Loucy (cell line): ENCODE data around the gene ZNF304.

ENCODE experiments used
- H2AFZ ChIP-seq: fragments of 200-600 bp; sonication (generic); 2 replicates; pipeline ENCODE4 v1.6.0; 2016; ENCODE audit warnings: antibody characterized with exemption, mild to moderate bottlenecking, low read length, moderate library complexity
- H3F3A ChIP-seq: fragments of 200-600 bp; 2 replicates; pipeline ENCODE4 v1.6.0; 2016; ENCODE audit warnings: antibody characterized with exemption, low read depth, mild to moderate bottlenecking
- H3K27me3 ChIP-seq: fragments of 200-600 bp; sonication (generic); 2 replicates; pipeline ENCODE4 v1.6.1; 2014; ENCODE audit warnings: low read length, mild to moderate bottlenecking; ENCODE audit not compliant: insufficient read depth, poor library complexity, severe bottlenecking
- H3K36me3 ChIP-seq: fragments of 200-600 bp; sonication (generic); 2 replicates; pipeline ENCODE4 v1.6.1; 2016; ENCODE audit warnings: low read length; ENCODE audit not compliant: insufficient read depth
- H3K4me1 ChIP-seq: fragments of 200-600 bp; sonication (generic); 2 replicates; pipeline ENCODE4 v1.5.1; 2014; ENCODE audit warnings: low read length, mild to moderate bottlenecking; ENCODE audit not compliant: insufficient read depth, poor library complexity, severe bottlenecking
- H3K4me2 ChIP-seq: fragments of 200-600 bp; sonication (generic); 2 replicates; pipeline ENCODE4 v1.6.0; 2014; ENCODE audit warnings: antibody characterized with exemption, low read length, low read depth, mild to moderate bottlenecking; ENCODE audit not compliant: poor library complexity, severe bottlenecking
- H3K4me3 ChIP-seq: fragments of 200-600 bp; sonication (generic); 2 replicates; pipeline ENCODE4 v1.5.1; 2014; ENCODE audit warnings: low read length, mild to moderate bottlenecking, mixed read lengths; ENCODE audit not compliant: poor library complexity, severe bottlenecking
- H3K79me2 ChIP-seq: fragments of 200-600 bp; sonication (generic); 2 replicates; pipeline ENCODE4 v1.6.1; 2014; ENCODE audit warnings: low read length; ENCODE audit not compliant: insufficient read depth
- H3K9ac ChIP-seq: fragments of 200-600 bp; sonication (generic); 2 replicates; pipeline ENCODE4 v1.6.0; 2014; ENCODE audit warnings: mild to moderate bottlenecking, low read depth, low read length, moderate library complexity; ENCODE audit not compliant: poor library complexity, severe bottlenecking
- H3K9me2 ChIP-seq: fragments of 200-600 bp; sonication (generic); replicated peaks from 2 replicates; pipeline ENCODE4 v1.6.1; 2016; ENCODE audit warnings: low read depth, low read length, mixed read lengths
- H3K9me3 ChIP-seq: fragments of 200-600 bp; sonication (generic); 2 replicates; pipeline ENCODE4 v1.6.1; 2014; ENCODE audit warnings: mild to moderate bottlenecking, antibody characterized with exemption, low read length, low read depth; ENCODE audit not compliant: insufficient read depth
- H4K20me1 ChIP-seq: fragments of 200-600 bp; sonication (generic); 2 replicates; pipeline ENCODE4 v1.6.0; 2014; ENCODE audit warnings: antibody characterized with exemption, low read length, mild to moderate bottlenecking; ENCODE audit not compliant: insufficient read depth, poor library complexity, severe bottlenecking
- EZH2phosphoT487 ChIP-seq: fragments of 200-600 bp; IDR thresholded peaks from 2 replicates; pipeline ENCODE4 v1.6.1; 2018; ENCODE audit warnings: antibody characterized with exemption, mild to moderate bottlenecking, moderate library complexity, borderline replicate concordance
- TF ChIP-seq, protein P1 (sequence below): fragments of 200-600 bp; sonication (generic); conservative IDR thresholded peaks from 2 replicates; pipeline ENCODE4 v1.5.1; 2014; ENCODE audit warnings: mild to moderate bottlenecking, antibody characterized with exemption, low read length

The ZNF304 gene

DNA sequence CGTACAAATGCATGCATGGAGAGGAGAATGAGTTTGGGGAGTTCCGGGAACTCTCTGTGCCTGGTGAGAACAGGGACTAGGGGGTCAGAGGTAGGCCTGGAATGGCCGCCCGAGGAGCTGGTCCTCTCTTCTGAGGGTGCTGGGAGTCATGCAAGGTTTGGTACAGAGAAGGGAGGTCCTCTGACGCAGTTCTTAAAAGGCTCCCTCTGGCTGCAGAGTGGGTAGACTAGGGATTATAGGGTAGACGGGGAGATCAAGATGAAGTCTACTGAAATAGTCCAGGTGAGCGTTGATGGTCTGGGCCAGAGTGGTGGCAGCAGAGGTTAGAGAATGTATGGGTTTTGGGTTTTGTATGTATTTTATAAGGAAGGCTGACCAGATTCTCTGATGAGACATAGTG is 796 bp downstream of the ZNF304 start:
- H3K79me2 ChIP-seq = peaks cover 28% of the 10 kb centered on the region
- H3K4me2 ChIP-seq = peak overlapping the region; percentile 79
- H3K4me1 ChIP-seq = peaks cover 12% of the 10 kb centered on the region
- TF ChIP-seq EZH2phosphoT487 = no peak
- TF ChIP-seq, protein P1, sequence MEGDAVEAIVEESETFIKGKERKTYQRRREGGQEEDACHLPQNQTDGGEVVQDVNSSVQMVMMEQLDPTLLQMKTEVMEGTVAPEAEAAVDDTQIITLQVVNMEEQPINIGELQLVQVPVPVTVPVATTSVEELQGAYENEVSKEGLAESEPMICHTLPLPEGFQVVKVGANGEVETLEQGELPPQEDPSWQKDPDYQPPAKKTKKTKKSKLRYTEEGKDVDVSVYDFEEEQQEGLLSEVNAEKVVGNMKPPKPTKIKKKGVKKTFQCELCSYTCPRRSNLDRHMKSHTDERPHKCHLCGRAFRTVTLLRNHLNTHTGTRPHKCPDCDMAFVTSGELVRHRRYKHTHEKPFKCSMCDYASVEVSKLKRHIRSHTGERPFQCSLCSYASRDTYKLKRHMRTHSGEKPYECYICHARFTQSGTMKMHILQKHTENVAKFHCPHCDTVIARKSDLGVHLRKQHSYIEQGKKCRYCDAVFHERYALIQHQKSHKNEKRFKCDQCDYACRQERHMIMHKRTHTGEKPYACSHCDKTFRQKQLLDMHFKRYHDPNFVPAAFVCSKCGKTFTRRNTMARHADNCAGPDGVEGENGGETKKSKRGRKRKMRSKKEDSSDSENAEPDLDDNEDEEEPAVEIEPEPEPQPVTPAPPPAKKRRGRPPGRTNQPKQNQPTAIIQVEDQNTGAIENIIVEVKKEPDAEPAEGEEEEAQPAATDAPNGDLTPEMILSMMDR = no peak
- H3K9ac ChIP-seq = peak overlapping the region; percentile 85
- H3K27me3 ChIP-seq = no peaks in the 10 kb centered on the region
- H3K36me3 ChIP-seq = peaks cover 22% of the 10 kb centered on the region; the same call in 1 of the 2 replicates
- no peaks in the 10 kb centered on the region for H3K9me3 ChIP-seq
- peak overlapping the region; percentile 81 for H3K4me3 ChIP-seq
- H2AFZ ChIP-seq = no peak overlapping the region
- H3F3A ChIP-seq = no peaks in the 10 kb centered on the region
- peaks cover 5% of the 10 kb centered on the region for H4K20me1 ChIP-seq
- H3K9me2 ChIP-seq = no peaks in the 10 kb centered on the region; the same call in 1 of the 2 replicates

DNA sequence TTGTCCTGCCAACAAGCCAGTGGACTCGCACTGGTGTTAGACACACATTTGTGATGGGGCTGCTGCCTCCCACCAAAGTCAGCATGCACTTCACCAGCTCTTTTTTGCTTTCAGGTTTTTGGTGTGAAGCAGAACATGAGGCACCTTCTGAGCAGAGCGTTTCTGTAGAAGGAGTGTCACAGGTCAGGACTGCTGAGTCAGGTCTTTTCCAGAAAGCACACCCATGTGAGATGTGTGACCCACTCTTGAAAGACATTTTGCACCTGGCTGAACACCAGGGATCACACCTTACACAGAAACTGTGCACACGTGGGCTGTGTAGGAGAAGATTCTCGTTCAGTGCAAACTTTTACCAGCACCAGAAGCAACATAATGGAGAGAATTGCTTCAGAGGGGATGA is 4.8 kb downstream of the ZNF304 start:
- Histone ChIP-seq H3K9me3 (no peaks in the 10 kb centered on the region), H3K9me2 (no peaks in the 10 kb centered on the region), H2AFZ (no peak overlapping the region), H3K4me1 (peaks cover 7% of the 10 kb centered on the region), H3K79me2 (peaks cover 28% of the 10 kb centered on the region), H3F3A (no peaks in the 10 kb centered on the region; the same call in 1 of the 2 replicates), H3K27me3 (no peaks in the 10 kb centered on the region), H3K4me3 (no peak overlapping the region), H4K20me1 (peaks cover 5% of the 10 kb centered on the region), H3K9ac (no peak overlapping the region), H3K36me3 (peaks cover 34% of the 10 kb centered on the region; the same call in 1 of the 2 replicates), H3K4me2 (no peak overlapping the region)
- TF ChIP-seq, protein P1 = no peak
- no peak for TF ChIP-seq EZH2phosphoT487

DNA sequence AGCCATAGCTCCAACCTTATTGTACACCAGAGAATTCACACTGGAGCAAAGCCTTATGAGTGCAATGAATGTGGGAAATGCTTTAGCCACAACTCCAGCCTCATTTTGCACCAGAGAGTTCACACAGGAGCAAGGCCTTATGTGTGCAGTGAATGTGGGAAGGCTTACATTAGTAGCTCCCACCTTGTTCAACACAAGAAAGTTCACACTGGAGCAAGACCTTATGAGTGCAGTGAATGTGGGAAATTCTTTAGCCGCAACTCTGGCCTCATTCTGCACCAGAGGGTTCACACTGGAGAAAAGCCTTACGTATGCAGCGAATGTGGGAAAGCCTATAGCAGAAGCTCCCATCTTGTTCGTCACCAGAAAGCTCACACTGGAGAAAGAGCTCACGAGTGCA is 6.3 kb downstream of the ZNF304 start:
- Histone ChIP-seq H4K20me1 (no peaks in the 10 kb centered on the region), H3K9me3 (no peaks in the 10 kb centered on the region), H2AFZ (no peak overlapping the region), H3K4me2 (no peak overlapping the region), H3F3A (no peaks in the 10 kb centered on the region; the same call in 1 of the 2 replicates), H3K79me2 (peaks cover 15% of the 10 kb centered on the region), H3K9me2 (no peaks in the 10 kb centered on the region), H3K4me1 (peaks cover 4% of the 10 kb centered on the region), H3K9ac (no peak overlapping the region), H3K4me3 (no peak overlapping the region), H3K27me3 (no peaks in the 10 kb centered on the region), H3K36me3 (peaks cover 34% of the 10 kb centered on the region; the same call in 1 of the 2 replicates)
- no peak for TF ChIP-seq EZH2phosphoT487
- TF ChIP-seq, protein P1 = no peak
